KBM-7 (cell line): Measurements from ENCODE around the gene CD247.

Experiments
- DNase-seq: peaks from one replicate; pipeline ENCODE4 v3.0.0-alpha.2; 2015
- in situ Hi-C: fragments of 300-500 bp; cut with MboI; formaldehyde crosslinking; loops from 2 replicates; pipeline ENCODE4 v1.14.3; 2020; ENCODE audit warnings: low sequenced_read_pairs, low pct_unique_long_range_greater_than_20kb, mixed read lengths

Gene CD247

GRCh38 chr1:167430134-167430848, 88.0 kb downstream of the CD247 start:
- in situ Hi-C loops, result no loop called here
- no peak for DNase-seq

- in situ Hi-C loops, result no loop called here
Observed at GRCh38 chr1:167429612-167430011, 88.7 kb downstream of the CD247 start.

GRCh38 chr1:167428395-167428794, 89.9 kb downstream of the CD247 start:
- in situ Hi-C loops, result no loop called here
- no peak for DNase-seq

More at GRCh38 chr1:167429612-167430011, 88.7 kb downstream of the CD247 start:
- DNase-seq, result no peak

GRCh38 chr1:167427848-167428247, 90.5 kb downstream of the CD247 start:
- no peak for DNase-seq

GRCh38 chr1:167426716-167427115, 91.6 kb downstream of the CD247 start:
- no peak for DNase-seq
- in situ Hi-C loops, result no loop called here

More at GRCh38 chr1:167427848-167428247, 90.5 kb downstream of the CD247 start:
- in situ Hi-C loops, result no loop called here

GRCh38 chr1:167425482-167425881, 92.8 kb downstream of the CD247 start:
- DNase-seq, result no peak
- in situ Hi-C loops, result no loop called here

- in situ Hi-C loops, result no loop called here
- DNase-seq, result no peak
Observed at GRCh38 chr1:167423684-167424619, 94.4 kb downstream of the CD247 start.

- DNase-seq, result no peak
- in situ Hi-C loops, result no loop called here
Observed at GRCh38 chr1:167420510-167420909, 97.8 kb downstream of the CD247 start.

- DNase-seq, result no peak
- in situ Hi-C loops, result no loop called here
Observed at GRCh38 chr1:167419245-167419644, 99.1 kb downstream of the CD247 start.

- in situ Hi-C loops, result no loop called here
- no peak for DNase-seq
Observed at GRCh38 chr1:167418391-167418790, 99.9 kb downstream of the CD247 start.

- in situ Hi-C loops, result no loop called here
- no peak for DNase-seq
Observed at GRCh38 chr1:167416506-167416905, 101.8 kb downstream of the CD247 start.

GRCh38 chr1:167413328-167413727, 105.0 kb downstream of the CD247 start:
- in situ Hi-C loops, result no loop called here
- no peak for DNase-seq

- in situ Hi-C loops, result no loop called here
Observed at GRCh38 chr1:167412920-167413319, 105.4 kb downstream of the CD247 start.

GRCh38 chr1:167412072-167412471, 106.3 kb downstream of the CD247 start:
- in situ Hi-C loops, result no loop called here
- DNase-seq, result no peak

More at GRCh38 chr1:167412920-167413319, 105.4 kb downstream of the CD247 start:
- peak; percentile 38 for DNase-seq

GRCh38 chr1:167409183-167409582, 109.1 kb downstream of the CD247 start:
- in situ Hi-C loops, result no loop called here
- DNase-seq, result peak; percentile 14

- in situ Hi-C loops, result no loop called here
- no peak for DNase-seq
Observed at GRCh38 chr1:167408355-167408754, 110.0 kb downstream of the CD247 start.

- in situ Hi-C loops, result no loop called here
- DNase-seq, result no peak
Observed at GRCh38 chr1:167404908-167405307, 113.4 kb downstream of the CD247 start.

- in situ Hi-C loops, result no loop called here
- no peak for DNase-seq
Observed at GRCh38 chr1:167404161-167404888, 114.0 kb downstream of the CD247 start.

GRCh38 chr1:167401260-167401873, 117.0 kb downstream of the CD247 start:
- DNase-seq, result peak; percentile 58
- in situ Hi-C loops, result no loop called here
